Measurements from ENCODE around the gene ARID5B.

ARID5B gene

DNA sequence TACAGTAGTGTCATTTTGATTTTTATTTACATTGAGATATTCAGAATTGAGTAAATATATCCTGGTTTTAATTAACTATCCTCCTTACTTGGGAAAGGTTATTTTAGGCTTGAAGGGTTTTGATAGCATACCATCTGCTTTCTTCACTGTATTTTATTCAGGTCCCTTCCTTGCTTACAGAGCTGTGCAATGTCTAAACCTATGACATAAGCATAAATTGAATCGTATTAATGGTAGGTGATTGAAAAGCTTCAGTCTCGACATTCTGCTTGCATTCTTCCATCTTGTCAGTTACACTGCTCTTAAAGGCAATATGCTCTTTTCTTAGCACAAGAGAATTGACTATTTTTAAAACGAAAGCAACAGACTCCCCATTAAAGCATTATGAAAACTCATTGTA, 102.5 kb downstream of the ARID5B start:
- no peak for DNase-seq (ENCODE audit: low read depth, low spot score)
- no CpG with 5 or more reads among the region's 3 CpGs for WGBS (ENCODE audit: insufficient coverage, insufficient read length)
- H3K4me1 ChIP-seq (ENCODE audit: control insufficient read depth, insufficient read depth, low read length), result no peaks in the 10 kb centered on the region

DNA sequence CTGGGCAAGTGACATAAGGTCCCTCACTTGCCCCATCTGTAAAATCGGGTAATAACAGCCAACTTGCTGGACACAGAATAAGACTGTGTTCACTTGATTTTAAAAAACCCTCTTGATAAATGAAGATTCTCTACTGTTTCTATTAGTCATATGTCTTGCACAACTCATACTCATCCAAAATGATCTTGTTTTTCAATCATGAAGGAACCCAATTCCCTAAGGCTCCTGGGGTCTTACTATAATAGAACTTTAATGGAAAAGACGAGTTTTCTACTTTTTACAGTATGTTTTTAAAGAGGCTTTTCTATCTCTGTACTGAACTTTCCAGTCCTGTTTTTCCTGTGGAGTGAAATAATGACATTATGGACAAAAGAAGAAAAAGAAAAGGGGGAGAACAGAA, 103.8 kb downstream of the ARID5B start:
- Histone ChIP-seq H3K4me3 (ENCODE audit: low read length) (no peak overlapping the region), H3K36me3 (ENCODE audit: control insufficient read depth, insufficient read depth, low read length) (no peaks in the 10 kb centered on the region), H3K9me3 (ENCODE audit: control insufficient read depth, insufficient read depth, low read length) (no peaks in the 10 kb centered on the region), H3K27me3 (ENCODE audit: control insufficient read depth, insufficient read depth, low read length) (no peaks in the 10 kb centered on the region), H3K27ac (ENCODE audit: low read length) (no peak overlapping the region), H3K4me1 (ENCODE audit: control insufficient read depth, insufficient read depth, low read length) (no peaks in the 10 kb centered on the region)
- no CpG with 5 or more reads among the region's 2 CpGs for WGBS (ENCODE audit: insufficient coverage, insufficient read length)
- no peak for DNase-seq (ENCODE audit: low read depth, low spot score)

More for the DNA sequence above, 102.5 kb downstream of the ARID5B start:
- H3K4me3 ChIP-seq (ENCODE audit: low read length), result no peak overlapping the region
- no peaks in the 10 kb centered on the region for H3K9me3 ChIP-seq (ENCODE audit: control insufficient read depth, insufficient read depth, low read length)
- no peak overlapping the region for H3K27ac ChIP-seq (ENCODE audit: low read length)
- H3K36me3 ChIP-seq (ENCODE audit: control insufficient read depth, insufficient read depth, low read length), result no peaks in the 10 kb centered on the region
- H3K27me3 ChIP-seq (ENCODE audit: control insufficient read depth, insufficient read depth, low read length), result no peaks in the 10 kb centered on the region

DNA sequence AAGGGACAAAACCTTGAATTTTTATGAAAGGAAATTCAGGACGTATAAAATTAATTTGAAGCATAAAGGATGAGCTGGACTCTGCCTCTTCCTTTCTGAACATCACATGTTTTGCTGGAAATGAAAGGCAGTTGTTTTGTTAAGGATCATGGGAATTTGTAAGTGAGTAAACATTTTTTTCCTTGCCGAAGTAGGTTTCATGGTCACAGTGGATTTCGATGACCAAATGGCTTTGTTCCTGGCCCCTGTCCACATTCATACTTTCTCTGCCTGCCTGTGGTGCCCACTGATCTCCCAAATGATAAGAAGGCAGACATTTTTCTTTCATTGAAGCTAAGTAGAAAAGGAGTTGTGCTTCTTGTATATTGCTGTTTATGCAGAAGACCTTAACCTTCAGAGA, 104.2 kb downstream of the ARID5B start:
- Histone ChIP-seq H3K27me3 (ENCODE audit: control insufficient read depth, insufficient read depth, low read length) (no peaks in the 10 kb centered on the region), H3K4me3 (ENCODE audit: low read length) (no peak overlapping the region), H3K27ac (ENCODE audit: low read length) (no peak overlapping the region), H3K4me1 (ENCODE audit: control insufficient read depth, insufficient read depth, low read length) (no peaks in the 10 kb centered on the region), H3K9me3 (ENCODE audit: control insufficient read depth, insufficient read depth, low read length) (no peaks in the 10 kb centered on the region), H3K36me3 (ENCODE audit: control insufficient read depth, insufficient read depth, low read length) (no peaks in the 10 kb centered on the region)
- no peak for DNase-seq (ENCODE audit: low read depth, low spot score)
- no CpG with 5 or more reads among the region's 3 CpGs for WGBS (ENCODE audit: insufficient coverage, insufficient read length)

DNA sequence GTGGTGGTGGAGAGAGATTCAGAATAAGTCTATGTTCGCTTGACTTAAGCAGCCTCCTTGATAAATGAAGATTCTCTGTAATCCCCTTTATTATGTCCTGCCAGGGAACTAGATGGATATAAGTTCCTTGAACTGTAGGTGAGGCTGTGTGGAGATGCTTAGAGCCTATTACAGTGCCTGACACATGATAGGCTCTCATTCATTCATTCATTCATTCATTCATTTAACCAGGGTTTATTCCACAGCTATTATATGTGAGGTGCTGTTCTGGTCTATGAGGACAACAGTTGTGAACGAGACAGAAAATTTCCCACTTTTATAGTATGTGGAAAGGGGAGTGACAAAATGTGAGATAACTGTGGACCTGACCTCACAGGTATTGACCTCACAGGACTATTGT, 105.6 kb downstream of the ARID5B start:
- Histone ChIP-seq H3K27me3 (ENCODE audit: control insufficient read depth, insufficient read depth, low read length) (no peaks in the 10 kb centered on the region), H3K36me3 (ENCODE audit: control insufficient read depth, insufficient read depth, low read length) (no peaks in the 10 kb centered on the region), H3K9me3 (ENCODE audit: control insufficient read depth, insufficient read depth, low read length) (no peaks in the 10 kb centered on the region), H3K27ac (ENCODE audit: low read length) (no peak overlapping the region), H3K4me3 (ENCODE audit: low read length) (no peak overlapping the region), H3K4me1 (ENCODE audit: control insufficient read depth, insufficient read depth, low read length) (no peaks in the 10 kb centered on the region)
- WGBS (ENCODE audit: insufficient coverage, insufficient read length), result no CpG with 5 or more reads among the region's 2 CpGs
- no peak for DNase-seq (ENCODE audit: low read depth, low spot score)

DNA sequence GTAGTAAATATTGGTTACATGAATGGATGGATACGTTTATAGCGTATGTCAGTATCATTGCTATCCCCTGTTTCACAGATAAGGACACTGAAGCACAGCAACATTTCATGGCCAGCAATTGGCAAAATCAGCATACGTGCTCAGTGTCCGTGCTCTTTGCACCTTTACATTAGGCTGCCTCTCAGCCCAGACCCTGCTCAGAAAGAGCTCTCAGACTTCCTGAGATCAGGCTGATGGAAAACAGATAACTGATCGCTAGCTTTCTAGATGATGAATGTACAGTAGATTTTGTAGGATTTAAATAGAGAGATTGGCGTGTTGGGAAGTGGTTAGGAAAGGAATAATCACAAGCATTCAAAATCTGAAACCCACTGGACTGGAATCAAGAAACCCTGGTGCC, 106.7 kb downstream of the ARID5B start:
- Histone ChIP-seq H3K27ac (ENCODE audit: low read length) (no peak overlapping the region), H3K4me3 (ENCODE audit: low read length) (no peak overlapping the region), H3K36me3 (ENCODE audit: control insufficient read depth, insufficient read depth, low read length) (no peaks in the 10 kb centered on the region), H3K9me3 (ENCODE audit: control insufficient read depth, insufficient read depth, low read length) (no peaks in the 10 kb centered on the region), H3K27me3 (ENCODE audit: control insufficient read depth, insufficient read depth, low read length) (no peaks in the 10 kb centered on the region), H3K4me1 (ENCODE audit: control insufficient read depth, insufficient read depth, low read length) (no peaks in the 10 kb centered on the region)
- DNase-seq (ENCODE audit: low read depth, low spot score), result no peak
- 100% methylated on average over 2 of the region's 6 CpGs for WGBS (ENCODE audit: insufficient coverage, insufficient read length)

DNA sequence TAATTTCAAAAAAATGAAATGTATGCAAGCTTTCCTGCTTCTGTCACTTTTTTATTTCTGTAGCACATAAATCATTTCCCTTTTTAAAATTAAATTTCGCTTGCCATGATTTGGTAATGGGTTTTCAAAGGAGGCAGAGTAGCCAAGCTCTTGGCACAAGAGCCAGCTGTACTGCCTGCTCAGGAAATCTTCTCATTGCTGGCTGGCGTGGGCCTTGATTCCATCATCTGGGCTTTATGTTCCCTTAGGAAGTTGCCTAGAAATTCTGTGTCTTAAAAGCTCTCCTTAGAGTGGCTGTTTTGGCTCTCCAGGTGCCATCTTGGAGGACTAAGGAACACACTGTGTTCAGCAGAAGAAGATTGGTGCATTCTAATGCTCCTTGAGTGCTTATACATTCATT, 107.4 kb downstream of the ARID5B start:
- no peak overlapping the region for H3K27ac ChIP-seq (ENCODE audit: low read length)
- H3K36me3 ChIP-seq (ENCODE audit: control insufficient read depth, insufficient read depth, low read length), result no peaks in the 10 kb centered on the region
- no peaks in the 10 kb centered on the region for H3K27me3 ChIP-seq (ENCODE audit: control insufficient read depth, insufficient read depth, low read length)
- no peaks in the 10 kb centered on the region for H3K4me1 ChIP-seq (ENCODE audit: control insufficient read depth, insufficient read depth, low read length)
- no peak overlapping the region for H3K4me3 ChIP-seq (ENCODE audit: low read length)
- H3K9me3 ChIP-seq (ENCODE audit: control insufficient read depth, insufficient read depth, low read length), result no peaks in the 10 kb centered on the region
- WGBS (ENCODE audit: insufficient coverage, insufficient read length), result no CpG with 5 or more reads among the region's 2 CpGs
- no peak for DNase-seq (ENCODE audit: low read depth, low spot score)

DNA sequence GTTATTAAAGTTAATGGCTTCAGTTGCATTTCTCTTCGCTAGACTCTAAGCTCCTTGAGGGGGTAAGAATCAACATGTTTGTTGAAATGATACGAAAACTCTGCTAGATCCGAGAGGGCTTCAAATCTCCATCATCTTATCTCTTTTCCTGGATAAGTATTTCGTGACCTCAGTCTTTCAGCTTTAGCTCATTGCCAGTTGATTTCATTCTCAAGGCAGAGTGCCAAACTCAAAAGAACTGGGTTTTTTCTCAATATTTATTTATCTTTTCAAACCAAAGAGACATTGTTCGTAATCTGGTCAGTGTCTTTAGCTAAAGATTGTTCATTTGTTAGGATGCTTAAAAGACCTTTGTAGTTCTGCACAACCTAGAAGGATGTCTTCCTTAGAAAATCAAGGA, 108.9 kb downstream of the ARID5B start:
- Histone ChIP-seq H3K4me3 (ENCODE audit: low read length) (no peak overlapping the region), H3K27ac (ENCODE audit: low read length) (no peak overlapping the region), H3K9me3 (ENCODE audit: control insufficient read depth, insufficient read depth, low read length) (no peaks in the 10 kb centered on the region), H3K36me3 (ENCODE audit: control insufficient read depth, insufficient read depth, low read length) (no peaks in the 10 kb centered on the region), H3K4me1 (ENCODE audit: control insufficient read depth, insufficient read depth, low read length) (no peaks in the 10 kb centered on the region), H3K27me3 (ENCODE audit: control insufficient read depth, insufficient read depth, low read length) (no peaks in the 10 kb centered on the region)
- WGBS (ENCODE audit: insufficient coverage, insufficient read length), result no CpG with 5 or more reads among the region's 5 CpGs
- DNase-seq (ENCODE audit: low read depth, low spot score), result no peak

DNA sequence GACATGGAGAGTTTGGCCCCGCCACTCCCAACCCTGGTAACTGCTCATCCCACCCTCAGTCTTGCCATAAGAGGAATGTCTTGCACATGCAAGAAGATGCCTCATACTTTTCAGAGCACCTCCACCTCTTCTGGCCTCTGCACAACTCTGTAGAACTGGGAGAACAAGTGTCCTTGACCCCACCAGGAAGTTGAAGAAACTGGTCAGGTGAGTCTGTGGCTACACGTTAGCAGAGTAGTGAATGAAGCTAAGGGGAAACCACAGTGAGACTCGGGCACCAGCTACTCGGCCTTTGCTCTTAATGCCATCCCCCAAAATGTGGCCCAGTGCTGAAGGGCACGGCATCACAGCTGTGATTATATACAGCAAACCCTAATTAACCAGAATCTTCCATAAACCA, 110.1 kb downstream of the ARID5B start:
- no peaks in the 10 kb centered on the region for H3K4me1 ChIP-seq (ENCODE audit: control insufficient read depth, insufficient read depth, low read length)
- DNase-seq (ENCODE audit: low read depth, low spot score), result no peak
- no peaks in the 10 kb centered on the region for H3K27me3 ChIP-seq (ENCODE audit: control insufficient read depth, insufficient read depth, low read length)
- H3K36me3 ChIP-seq (ENCODE audit: control insufficient read depth, insufficient read depth, low read length), result no peaks in the 10 kb centered on the region
- no peak overlapping the region for H3K27ac ChIP-seq (ENCODE audit: low read length)
- WGBS (ENCODE audit: insufficient coverage, insufficient read length), result no CpG with 5 or more reads among the region's 5 CpGs
- H3K9me3 ChIP-seq (ENCODE audit: control insufficient read depth, insufficient read depth, low read length), result no peaks in the 10 kb centered on the region
- no peak overlapping the region for H3K4me3 ChIP-seq (ENCODE audit: low read length)

DNA sequence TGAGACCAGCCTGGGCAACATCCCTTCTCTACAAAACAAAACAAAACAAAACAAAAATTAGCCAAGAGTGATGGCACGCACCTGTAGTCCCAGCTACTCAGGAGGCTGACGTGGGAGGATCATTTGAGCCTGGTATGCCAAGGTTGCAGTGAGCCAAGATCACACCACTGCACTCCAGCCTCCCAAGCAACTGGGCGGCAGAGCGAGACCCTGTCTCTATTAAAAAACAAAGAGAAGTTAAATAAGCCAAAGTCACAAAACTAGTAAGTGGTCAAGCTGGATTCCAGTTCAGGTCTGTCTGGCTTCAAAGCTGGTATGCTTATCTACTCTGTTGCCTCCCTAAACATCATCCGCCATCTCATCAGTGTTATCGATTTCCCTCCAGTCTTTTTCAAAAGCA, 110.8 kb downstream of the ARID5B start:
- no peak for DNase-seq (ENCODE audit: low read depth, low spot score)
- no peaks in the 10 kb centered on the region for H3K27me3 ChIP-seq (ENCODE audit: control insufficient read depth, insufficient read depth, low read length)
- H3K4me3 ChIP-seq (ENCODE audit: low read length), result no peak overlapping the region
- no peak overlapping the region for H3K27ac ChIP-seq (ENCODE audit: low read length)
- WGBS (ENCODE audit: insufficient coverage, insufficient read length), result no CpG with 5 or more reads among the region's 6 CpGs
- H3K9me3 ChIP-seq (ENCODE audit: control insufficient read depth, insufficient read depth, low read length), result no peaks in the 10 kb centered on the region
- H3K36me3 ChIP-seq (ENCODE audit: control insufficient read depth, insufficient read depth, low read length), result no peaks in the 10 kb centered on the region
- H3K4me1 ChIP-seq (ENCODE audit: control insufficient read depth, insufficient read depth, low read length), result no peaks in the 10 kb centered on the region

DNA sequence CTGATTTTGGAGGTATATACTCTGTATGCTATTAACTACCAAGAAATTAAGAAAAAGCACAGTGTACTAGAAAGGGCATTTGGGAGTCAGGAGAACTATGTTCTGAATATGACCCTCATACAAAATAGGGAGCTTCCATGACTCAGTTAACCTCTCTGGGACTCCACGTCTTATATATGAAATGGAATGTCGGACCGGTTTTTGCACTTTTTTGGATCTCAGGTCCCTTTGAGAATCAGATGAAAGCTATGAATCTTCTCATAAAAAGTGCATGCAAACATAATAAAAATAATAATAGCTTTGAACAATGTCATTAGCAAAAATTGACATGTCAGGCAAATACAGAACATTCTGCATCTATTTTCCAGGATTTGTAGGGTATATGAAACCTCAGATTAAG, 113.0 kb downstream of the ARID5B start:
- Histone ChIP-seq H3K27ac (ENCODE audit: low read length) (no peak overlapping the region), H3K27me3 (ENCODE audit: control insufficient read depth, insufficient read depth, low read length) (no peaks in the 10 kb centered on the region), H3K4me1 (ENCODE audit: control insufficient read depth, insufficient read depth, low read length) (no peaks in the 10 kb centered on the region; the same call in 1 of the 2 replicates)

DNA sequence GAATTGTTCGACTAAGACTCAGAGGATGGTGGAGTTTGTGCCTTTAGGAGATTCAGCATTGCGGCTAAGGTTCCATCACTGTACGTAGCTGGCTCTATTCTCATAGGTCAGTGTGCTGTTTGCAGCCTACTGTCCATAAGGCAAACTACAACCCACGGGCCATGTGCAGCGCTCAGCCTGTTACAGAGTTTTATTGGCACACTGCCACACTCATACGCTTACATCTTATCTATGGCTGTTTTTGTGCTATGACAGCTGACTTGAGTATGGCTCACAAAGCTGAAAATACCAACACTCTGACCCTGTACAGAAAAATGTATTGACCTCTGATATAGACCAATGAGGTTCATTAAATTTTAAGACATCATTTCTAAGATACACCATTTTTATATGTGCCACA, 114.5 kb downstream of the ARID5B start:
- no peaks in the 10 kb centered on the region for H3K27me3 ChIP-seq (ENCODE audit: control insufficient read depth, insufficient read depth, low read length)
- no CpG with 5 or more reads among the region's 6 CpGs for WGBS (ENCODE audit: insufficient coverage, insufficient read length)
- no peaks in the 10 kb centered on the region for H3K9me3 ChIP-seq (ENCODE audit: control insufficient read depth, insufficient read depth, low read length)
- H3K36me3 ChIP-seq (ENCODE audit: control insufficient read depth, insufficient read depth, low read length), result no peaks in the 10 kb centered on the region
- DNase-seq (ENCODE audit: low read depth, low spot score), result no peak
- H3K4me3 ChIP-seq (ENCODE audit: low read length), result no peak overlapping the region
- no peaks in the 10 kb centered on the region; the same call in 1 of the 2 replicates for H3K4me1 ChIP-seq (ENCODE audit: control insufficient read depth, insufficient read depth, low read length)
- no peak overlapping the region for H3K27ac ChIP-seq (ENCODE audit: low read length)

More for the DNA sequence above, 113.0 kb downstream of the ARID5B start:
- no peak for DNase-seq (ENCODE audit: low read depth, low spot score)
- H3K4me3 ChIP-seq (ENCODE audit: low read length), result no peak overlapping the region
- no peaks in the 10 kb centered on the region for H3K9me3 ChIP-seq (ENCODE audit: control insufficient read depth, insufficient read depth, low read length)
- whole genome bisulfite sequencing (ENCODE audit: insufficient coverage, insufficient read length), result no CpG with 5 or more reads among the region's 3 CpGs
- no peaks in the 10 kb centered on the region for H3K36me3 ChIP-seq (ENCODE audit: control insufficient read depth, insufficient read depth, low read length)

Measured in iPS DF 6.9 (cell line).